Ammon's horn (tissue), 1 donor: Measurements from ENCODE around the gene PPP1R9A.

Experiments used
- DNase-seq: peaks from one replicate; pipeline ENCODE4 v3.0.0-alpha.2; 2016; ENCODE audit warnings: low spot score

PPP1R9A gene

DNA sequence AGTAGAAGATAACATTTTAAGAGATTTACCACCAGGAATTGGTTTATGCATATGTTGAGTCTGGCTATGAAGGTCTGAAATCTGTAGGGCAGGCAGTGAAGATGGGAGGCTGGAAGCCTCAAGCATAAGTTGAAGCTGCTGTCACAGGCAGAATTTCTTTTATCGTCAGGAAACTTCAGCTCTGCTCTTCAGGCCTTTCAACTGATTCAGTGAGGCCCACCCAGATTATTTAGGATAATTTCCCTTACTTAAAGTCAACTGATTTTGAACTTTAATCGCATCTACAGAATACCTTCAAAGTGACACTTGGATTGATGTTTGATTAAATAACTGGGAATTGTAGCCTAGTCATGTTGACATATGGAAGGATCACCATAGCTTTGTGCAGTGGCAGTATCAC lies 190.5 kb downstream of the PPP1R9A start:
- DNase-seq: no peak

DNA sequence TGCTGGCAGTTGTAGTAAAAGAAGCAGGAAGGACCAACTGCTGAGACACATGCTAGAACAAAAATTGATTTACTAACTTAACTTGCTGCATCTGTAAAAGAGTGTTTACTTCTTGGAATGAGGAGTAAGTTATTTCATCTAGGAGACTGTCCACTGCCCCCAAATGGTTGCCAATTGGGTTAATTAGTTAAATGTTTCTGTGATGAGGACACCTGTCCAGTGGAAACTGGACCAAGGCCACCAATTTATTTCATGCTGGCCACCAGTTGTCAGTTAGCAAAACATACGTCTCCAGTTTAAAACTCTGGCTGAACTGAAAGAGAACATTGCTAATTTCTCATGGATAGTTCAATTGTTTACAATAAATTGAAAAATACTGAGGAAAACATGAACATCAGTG lies 191.7 kb downstream of the PPP1R9A start:
- no peak for DNase-seq

DNA sequence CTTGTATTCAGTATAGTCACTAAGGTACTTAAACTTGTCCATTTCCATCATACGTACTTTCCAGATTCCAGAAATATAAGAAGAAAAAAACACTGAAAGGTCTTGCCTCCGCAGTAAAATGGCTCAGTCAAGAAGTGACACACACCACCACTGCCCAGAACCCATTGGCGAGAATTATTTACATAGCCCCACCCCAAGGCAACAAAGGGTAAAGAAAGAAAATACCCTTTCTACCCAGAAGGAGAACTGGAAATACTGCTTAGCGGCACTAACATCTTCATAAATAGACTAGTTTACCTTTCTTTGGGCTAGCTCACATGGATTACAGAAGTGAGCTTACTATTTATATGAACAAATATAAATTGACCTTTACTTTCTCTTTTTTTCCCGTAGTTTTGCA lies 194.0 kb downstream of the PPP1R9A start:
- no peak for DNase-seq

DNA sequence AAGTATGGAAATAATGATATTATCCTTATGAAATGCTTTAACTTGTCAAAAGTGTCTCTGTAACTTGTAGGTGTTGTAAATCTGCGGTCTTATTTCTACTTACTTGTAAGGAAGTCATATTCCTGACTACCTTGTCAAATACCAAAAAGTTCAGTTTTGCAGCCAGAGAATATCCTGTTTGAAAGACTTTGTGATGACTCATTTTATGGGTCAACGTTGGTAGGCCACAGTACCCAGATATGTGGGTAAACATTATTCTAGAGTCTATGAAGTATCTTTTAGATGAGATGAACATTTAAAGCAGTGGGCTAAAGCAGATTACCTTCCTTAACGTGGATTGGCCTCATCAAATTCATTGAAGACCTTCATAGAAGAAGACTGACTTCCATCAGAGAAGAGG lies 195.3 kb downstream of the PPP1R9A start:
- no peak for DNase-seq

DNA sequence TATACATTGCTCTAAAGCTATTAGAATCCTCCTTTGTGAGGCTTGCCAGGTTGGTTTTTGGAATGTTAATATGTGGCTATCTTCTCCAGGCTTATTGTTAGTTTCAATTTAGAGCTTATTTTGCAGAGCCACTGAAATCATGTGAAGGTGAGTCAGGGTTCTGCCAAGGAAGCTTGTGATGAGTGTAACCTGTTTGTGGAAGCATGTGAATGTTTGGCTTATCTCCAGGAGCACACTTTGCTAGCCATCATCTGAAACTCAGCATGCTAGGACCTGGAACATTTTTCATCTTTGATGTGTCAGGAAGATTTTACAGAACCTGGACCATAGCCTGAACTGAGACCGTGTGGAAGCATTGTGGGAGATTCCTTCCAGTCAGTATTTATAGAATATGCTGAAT lies 197.3 kb downstream of the PPP1R9A start:
- no peak for DNase-seq

DNA sequence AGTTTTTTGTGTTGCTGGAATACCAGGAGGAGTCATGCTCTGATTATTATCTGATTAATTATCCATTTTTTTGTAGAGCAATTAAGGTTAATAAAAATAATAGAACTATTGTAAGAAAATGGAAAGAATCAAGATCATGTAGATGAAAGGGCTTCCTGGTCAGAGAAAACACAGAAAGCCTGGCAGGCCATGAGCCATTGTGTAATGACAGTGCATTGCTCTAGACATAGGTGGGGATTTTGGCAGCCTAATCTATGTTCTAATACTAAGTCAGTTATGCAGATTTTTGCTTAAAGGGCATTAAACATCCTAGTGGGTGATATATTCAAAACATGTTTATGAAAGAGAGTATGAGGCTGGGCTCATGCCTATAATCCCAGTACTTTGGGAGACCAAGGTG lies 198.2 kb downstream of the PPP1R9A start:
- no peak for DNase-seq

DNA sequence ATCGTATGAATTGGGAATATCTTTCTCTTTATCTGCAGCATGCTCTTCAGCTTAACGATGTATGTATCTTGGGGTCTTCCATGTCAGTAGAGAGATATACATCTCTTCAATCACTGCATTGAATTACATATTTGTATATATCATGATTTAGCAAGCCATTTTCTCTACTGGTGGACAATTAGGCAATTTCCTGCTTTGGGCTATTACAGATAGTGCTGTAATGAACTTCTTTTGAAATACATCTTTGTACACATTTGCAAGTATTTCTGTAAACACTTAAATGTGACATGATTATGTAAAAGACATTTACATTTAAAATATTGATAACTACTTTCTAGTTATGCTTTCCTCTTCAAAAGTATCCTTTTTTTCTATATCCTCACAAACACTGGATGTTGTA lies 199.0 kb downstream of the PPP1R9A start:
- no peak for DNase-seq

DNA sequence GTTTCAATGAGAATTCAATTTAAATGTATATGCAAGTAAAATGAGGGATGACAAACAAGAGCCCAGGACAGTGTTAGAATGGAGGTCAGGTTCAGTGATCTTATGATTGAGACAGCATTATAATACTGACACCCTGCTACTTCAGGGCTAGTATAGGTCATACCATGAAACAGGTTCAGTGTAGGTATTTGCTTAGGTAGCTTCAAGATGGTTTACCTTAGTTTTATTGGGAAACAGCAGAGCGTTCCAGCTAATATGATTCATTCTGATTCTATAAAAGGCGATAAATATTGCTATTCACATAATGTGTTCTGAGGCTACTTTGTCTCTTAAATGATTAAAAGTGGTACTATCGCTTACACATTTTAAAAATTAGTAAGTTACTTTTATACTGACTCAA lies 203.3 kb downstream of the PPP1R9A start:
- DNase-seq: no peak

DNA sequence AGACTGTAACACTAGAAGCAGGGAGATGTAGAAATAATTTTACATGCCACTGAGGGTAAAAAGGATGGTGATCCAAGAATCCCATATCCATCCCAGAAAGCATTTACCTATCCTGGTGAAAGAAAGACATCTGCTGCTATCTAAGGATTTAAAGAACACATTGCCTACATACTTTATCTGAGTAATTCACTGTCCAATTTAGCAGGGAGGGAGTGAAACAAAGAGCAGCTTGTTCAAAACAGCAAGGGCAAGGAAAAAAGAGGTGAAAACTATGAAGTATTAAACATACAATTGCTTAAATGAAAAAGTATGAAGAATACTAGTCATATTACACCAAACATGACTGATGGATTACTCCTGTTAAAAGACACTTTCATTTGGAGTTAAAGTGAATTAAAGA lies 206.2 kb downstream of the PPP1R9A start:
- DNase-seq: no peak

DNA sequence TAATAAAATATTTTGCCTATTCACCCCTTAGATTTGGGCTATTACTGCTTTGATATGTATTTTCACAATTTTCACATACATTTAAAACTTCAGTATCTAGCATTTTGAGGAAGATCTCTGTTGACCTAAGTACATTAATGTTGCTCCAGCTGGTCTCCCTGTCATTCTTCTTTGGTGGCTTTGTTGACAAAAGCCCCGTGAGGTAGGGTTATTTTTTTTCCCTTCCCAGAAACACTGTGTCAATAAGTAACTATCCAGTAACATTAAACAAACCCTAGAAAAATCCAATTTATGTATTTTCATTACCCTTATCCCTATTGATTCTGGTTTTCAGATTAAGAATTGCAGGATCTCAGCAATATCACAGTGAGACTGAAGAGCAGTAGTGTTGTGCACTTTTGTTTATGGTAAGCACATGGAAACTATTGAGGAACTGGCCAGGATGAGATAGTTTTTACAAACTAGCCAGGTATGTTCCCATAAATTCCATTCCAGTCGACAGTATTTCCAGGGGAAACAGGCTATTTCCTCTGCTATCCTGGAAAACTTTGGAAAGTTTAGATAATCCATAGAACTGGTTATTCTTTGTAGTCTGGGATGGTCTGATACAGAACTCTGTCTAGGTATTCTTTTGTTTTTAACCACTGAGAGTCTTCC lies 218.8 kb downstream of the PPP1R9A start:
- DNase-seq: no peak

DNA sequence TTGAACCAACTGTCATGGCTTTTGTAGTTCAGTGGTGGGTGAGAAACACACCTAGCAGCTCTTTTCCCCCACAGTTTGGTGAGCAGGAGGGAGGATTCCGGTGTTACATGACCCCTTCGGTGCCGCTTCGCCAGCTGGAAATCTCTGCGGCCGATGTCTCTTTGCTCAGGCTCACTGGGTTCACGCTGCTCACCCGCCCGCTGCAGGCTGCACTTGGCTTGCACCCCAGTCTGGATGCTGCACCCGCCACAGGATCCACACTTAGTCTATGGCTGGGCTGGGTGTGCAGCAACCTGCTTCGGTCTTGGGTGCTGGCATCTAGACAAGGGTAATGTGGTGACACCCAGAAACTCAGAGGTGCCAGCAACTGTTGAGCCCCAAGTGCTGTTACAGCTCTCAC lies 225.1 kb downstream of the PPP1R9A start:
- DNase-seq: no peak

DNA sequence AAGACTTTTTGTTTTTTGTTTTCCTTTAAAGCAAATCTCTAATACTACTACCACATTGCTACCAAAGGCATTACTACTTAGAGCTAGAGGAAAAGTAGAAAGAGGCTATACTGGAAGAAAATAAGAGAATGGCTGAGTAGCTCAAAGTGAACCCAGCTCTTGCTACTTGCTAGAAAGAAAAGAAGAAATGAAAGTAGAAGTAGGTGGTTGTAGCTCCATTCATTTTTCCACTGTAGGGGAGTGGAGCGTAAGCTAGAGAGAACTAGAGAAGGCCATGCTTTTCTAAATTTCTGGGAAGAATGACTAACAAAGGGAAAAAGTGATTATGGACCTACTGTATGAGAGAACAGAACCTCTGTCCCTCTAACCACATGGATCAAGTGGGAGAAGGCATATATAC lies 232.5 kb downstream of the PPP1R9A start:
- no peak for DNase-seq

DNA sequence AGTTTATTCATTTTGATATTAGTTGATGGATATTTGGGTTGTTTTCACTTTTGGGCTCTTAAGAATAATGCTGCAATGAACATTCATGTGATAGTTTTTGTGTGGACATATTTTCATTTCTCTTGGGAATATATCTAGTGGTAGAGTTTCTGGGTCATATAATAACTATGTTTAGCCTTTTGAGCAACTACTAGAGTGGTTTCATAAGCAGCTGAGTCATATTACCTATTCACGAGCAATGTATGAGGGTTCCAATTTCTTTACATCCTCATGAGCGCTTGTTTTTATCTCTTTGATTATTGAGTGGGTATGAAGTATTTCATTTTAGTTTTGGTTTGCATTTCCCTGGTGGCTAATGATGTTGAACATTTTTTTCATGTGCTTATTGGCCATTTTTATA lies 234.4 kb downstream of the PPP1R9A start:
- DNase-seq: no peak

DNA sequence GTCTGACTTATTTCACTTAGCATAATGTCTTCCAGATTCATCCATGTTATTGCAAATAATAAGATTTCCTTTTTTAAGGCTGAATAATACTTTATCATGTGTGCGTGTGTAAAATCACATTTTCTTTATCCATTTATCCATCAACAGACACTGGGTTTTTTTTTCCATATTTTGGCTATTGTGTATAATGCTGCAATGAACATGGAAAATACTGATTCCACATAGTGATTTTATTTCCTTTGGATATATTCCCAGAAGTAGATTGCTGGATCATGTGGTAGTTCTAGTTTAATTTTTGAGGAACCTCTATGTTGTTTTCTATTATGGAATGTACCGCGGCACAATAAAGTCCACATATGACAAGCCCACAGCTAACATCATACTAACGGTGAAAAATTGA lies 236.9 kb downstream of the PPP1R9A start:
- no peak for DNase-seq

DNA sequence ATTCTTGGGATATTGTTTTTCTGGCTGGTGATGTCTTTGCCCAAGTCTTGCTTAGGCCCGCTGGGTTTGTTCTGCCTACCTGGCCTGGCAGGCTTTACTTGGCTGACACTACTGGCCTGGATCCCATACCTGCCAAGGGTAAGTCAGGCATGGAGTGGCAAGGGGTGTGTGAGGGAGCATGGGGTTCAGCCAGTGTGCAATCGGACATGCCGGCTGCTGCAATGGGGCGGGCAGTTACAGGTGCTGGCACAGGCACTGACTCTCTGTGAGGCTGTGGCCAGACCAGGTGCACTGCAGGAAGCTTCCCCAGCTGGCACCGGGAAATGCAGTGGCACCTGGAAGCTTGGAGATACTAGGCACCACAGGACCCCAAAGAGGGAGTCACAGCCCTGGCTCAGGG lies 248.6 kb downstream of the PPP1R9A start:
- DNase-seq: no peak

DNA sequence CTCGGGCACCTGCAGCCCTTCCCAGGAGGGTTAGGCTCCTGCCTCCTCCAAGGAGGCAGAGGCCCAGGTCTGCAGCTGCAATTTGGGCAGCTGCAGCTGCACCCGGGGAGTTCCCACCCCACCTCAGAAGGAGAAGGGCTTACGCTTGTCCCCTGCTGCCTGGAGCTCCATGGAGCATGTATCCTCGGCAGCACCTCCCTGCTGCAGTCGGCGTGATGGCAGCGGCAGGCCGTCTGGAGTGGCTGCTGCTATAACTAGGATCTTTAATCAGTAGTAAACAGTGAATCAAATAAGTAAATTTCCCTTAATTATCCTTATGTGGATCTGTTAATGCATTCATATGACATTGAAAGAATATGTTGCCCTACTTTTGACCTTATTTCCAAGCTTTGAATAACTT lies 250.0 kb downstream of the PPP1R9A start:
- DNase-seq: peak; percentile 11

DNA sequence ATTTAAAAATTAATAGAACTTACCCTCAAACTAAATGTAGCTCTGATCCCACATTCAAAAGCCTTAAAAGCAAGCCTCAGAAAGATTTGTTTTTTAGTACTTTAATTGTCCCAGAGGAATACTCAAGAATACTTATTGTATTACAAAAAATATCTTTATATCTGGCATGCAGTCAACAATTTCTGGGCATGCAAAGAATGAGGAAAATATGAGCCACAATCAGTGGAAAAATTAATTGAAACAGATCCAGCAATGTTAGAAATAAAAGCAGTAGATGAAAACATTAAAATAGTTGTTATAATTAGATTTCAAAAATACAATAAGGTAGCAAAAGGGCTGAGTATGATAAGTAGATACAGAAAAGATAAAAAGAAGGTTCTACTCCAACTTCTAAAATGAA lies 262.3 kb downstream of the PPP1R9A start:
- no peak for DNase-seq

DNA sequence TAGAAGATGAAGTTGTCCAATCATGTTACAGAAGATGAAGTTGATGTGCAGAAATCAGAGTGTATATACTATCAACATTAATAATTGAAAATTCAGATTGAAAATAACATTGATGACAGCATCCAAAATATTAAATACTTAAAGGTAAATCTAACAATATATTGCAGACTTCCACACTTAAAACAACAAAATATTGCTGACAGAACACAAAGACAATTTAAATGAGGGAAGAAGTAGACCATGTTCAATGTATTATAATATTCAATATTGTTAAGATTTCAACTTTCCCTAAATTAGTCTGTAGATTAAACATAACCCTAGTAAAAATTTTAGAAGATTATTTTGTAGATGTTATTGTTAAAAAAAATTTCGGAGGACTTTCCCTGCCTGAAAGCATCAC lies 265.0 kb downstream of the PPP1R9A start:
- no peak for DNase-seq

DNA sequence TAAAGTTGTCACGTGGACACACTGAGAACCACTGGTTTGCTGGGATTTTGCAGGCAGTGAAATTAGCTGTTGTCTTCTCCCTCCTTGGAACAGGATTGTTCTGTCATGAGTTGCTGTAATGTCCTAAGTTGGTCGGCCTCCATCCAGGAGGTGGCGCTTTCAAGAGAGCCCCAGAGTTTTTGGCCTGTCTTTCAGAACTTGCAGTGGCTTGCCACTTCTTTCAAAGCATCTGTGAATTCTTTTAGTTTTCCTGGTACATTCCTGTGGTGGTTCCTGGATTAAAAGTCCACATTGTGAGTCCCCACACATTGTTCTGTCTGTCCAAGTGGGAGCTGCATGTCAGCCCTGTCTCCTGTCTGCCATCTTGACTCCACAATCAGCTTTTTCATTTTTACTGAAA lies 283.1 kb downstream of the PPP1R9A start:
- DNase-seq: no peak

DNA sequence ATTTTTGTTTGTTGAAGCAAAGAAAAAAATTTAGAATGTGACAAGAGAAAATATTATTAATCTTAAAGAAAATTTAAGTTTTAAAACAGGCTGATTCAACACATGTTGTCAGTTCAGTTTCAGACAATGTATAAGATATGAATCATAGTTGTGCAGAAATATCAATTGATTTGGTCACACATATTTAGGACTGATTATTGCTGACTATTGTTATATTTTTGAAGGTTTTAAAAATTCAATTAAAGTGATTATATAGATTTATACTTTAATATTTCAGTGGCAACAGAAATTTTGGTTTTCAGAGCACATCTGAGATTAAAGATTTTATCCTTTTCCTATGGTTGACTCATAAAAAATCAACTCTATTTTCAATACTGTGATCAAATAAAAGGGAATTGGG lies 284.4 kb downstream of the PPP1R9A start:
- no peak for DNase-seq

DNA sequence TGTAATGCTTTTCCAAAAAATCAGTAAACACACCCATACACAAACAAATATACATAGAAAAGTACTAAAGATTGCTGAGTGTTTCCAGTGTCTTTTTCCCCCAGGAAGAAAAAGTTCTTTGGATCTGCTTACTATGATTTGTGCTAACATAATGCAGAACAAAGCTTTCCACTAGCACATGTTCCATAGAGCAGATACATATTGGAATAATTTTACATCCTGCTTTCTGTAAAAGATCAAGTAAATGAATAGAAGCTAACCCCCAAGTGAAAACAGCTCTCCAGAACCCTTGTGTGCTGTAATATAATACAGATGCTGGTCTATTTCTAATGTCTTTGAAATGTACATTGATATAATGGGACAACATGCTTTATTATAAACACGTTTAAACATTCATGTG lies 291.5 kb downstream of the PPP1R9A start:
- no peak for DNase-seq

DNA sequence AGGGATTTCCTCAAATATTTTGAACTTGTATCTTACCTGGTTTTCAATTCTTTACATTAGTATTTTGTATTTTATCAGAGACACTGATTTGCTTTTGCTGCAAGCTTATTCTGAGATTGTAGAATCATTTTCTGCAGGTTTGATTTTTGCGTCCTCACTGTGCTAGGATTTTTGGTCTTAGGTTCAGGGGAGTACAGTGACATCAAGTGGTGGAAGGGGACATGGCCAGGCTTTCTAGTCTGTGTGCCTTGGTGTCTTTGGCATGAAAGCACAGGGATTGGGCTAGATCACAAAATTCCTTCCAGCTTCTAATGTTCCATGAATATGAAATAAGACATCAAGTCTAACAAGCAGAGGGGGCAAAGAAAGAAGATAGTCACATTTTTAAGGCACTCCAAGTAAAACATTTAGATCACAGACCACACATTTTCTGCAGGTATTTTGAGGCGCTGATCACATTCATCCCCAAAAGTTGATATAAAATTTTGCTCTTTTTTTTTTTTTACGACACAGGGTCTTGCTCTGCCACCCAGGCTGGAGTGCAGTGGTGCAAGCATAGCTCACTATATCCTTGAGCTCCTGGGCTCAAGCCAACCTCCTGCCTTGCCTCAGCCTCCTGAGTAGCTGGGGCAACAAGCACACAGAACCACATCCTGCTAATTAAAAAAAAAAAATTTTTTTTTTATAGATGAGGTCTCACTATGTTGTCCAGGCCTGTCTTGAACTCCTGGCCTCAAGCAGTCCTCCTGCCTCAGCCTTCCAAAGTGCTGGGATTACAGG lies 292.6 kb downstream of the PPP1R9A start:
- DNase-seq: peak; percentile 92

DNA sequence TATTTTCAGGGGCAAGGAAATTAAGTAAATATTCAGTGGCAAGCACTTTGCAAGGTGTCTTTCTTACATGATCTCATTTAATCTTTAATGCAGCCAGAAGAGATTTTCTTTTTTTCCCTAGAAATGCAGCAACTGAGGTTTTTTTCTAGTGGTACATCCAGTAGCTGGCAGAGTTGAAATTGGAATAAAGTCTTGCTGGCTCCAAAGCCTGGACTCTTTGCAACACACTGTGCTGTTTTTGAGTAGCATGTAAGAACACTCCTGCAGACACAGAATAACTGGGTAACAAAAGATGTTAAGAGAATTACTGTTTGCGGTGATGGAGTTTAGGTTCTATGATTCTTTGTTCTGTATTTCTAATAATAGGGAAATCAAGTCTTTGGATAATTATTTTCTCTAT lies 293.3 kb downstream of the PPP1R9A start:
- DNase-seq: peak; percentile 35

DNA sequence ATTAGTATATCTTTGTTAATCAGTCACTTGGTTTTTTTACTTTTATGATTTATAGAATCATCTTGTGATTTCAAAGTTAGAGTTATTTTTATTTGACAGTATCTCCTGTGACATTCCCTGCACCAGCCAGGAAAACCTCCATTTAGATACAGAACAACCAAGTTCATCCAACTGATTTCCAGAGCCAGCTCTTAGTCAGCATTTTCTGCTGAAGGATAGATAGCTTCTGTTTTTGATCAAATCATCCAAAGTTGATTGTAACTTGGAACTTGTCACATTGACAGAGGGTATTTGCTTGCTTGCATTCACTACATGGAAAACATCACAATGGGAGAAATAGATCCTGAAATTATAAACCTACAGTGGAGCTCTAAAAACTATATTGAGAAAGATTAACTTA lies 294.3 kb downstream of the PPP1R9A start:
- DNase-seq: no peak
